ENCODE measurements around the gene RIN3. TPM values are rescaled to one million over a fixed set of nuclear protein-coding genes. Genes with fewer than 3 reads are reported as not detected.
A peak's percentile ranks its signal among the peaks of the same experiment; 100 is the strongest.

RIN3 gene
- total and polyA plus RNA-seq, 2 of the 4 experiments (the other 2 are of a cell fraction): 2.5 to 11.1 TPM

- Histone ChIP-seq H3K56ac (ENCODE audit: extremely low read depth, insufficient read depth, low read length) (no peak overlapping the region), H2AFZ (replicated peaks; ENCODE audit: low read length, poor library complexity) (no peak overlapping the region), H4K5ac (ENCODE audit: low read depth, low read length) (peak overlapping the region; percentile 20), H3K18ac (ENCODE audit: low read depth, low read length) (peak overlapping the region; percentile 17; the same call in 1 of the 2 replicates), H3K9me1 (ENCODE audit: insufficient read depth, low read length) (peaks cover 18% of the 10 kb centered on the region), H3K4me3 (ENCODE audit: insufficient read depth, low read depth, low read length) (no peak overlapping the region), H4K91ac (ENCODE audit: insufficient read depth, low read depth, low read length) (peak overlapping the region; percentile 15; the same call in 1 of the 2 replicates), H2BK5ac (ENCODE audit: low read depth, low read length, poor library complexity, severe bottlenecking) (peak overlapping the region; percentile 12), H3K4me2 (ENCODE audit: low read depth, low read length) (no peak overlapping the region), H2BK120ac (ENCODE audit: low read depth, low read length) (peak overlapping the region; percentile 16; the same call in 1 of the 2 replicates), H4K8ac (ENCODE audit: low read depth in 2 of 2, low read length in 2 of 2) (0 out of 4 replicates have a peak overlapping the region, but pooled peaks of 1 of the 2 experiments have one; percentile 8), H3K14ac (replicated peaks; ENCODE audit: low read depth, low read length) (no peak overlapping the region), H4K20me1 (ENCODE audit: insufficient read depth, low read length) (no peaks in the 10 kb centered on the region; the same call in 1 of the 2 replicates), H3K79me1 (ENCODE audit: low read depth in 1 of 2, low read length in 2 of 2) (peaks cover 15 to 68% of the 10 kb centered on the region in 2 experiments), H2BK20ac (ENCODE audit: low read depth, low read length) (no peak overlapping the region), H3K9me3 (ENCODE audit: control insufficient read depth, insufficient read depth, low read length) (peaks cover 4% of the 10 kb centered on the region; the same call in 1 of the 2 replicates), H3K9ac (ENCODE audit: low read depth, low read length) (no peak overlapping the region), H2BK15ac (ENCODE audit: low read depth, low read length) (no peak overlapping the region), H2AK9ac (replicated peaks; ENCODE audit: low read depth, low read length, poor library complexity) (no peak overlapping the region), H3K4me1 (ENCODE audit: control insufficient read depth, insufficient read depth, low read length) (peaks cover 16% of the 10 kb centered on the region), H2AK5ac (ENCODE audit: low read depth, low read length) (peak overlapping the region; percentile 18; the same call in 1 of the 2 replicates), H3K4ac (ENCODE audit: low read depth, low read length) (peak overlapping the region; percentile 22), H3K27ac (ENCODE audit: insufficient read depth, low read length) (peak overlapping the region; percentile 7; the same call in 1 of the 2 replicates), H3K36me3 (ENCODE audit: control insufficient read depth, insufficient read depth, low read length) (peaks cover 23% of the 10 kb centered on the region), H3K23ac (ENCODE audit: low read depth, low read length) (no peak overlapping the region), H3K27me3 (ENCODE audit: control insufficient read depth, insufficient read depth, low read length) (no peaks in the 10 kb centered on the region)
- ChIA-PET CTCF (interaction anchor here (0.8 to 2.1 kb wide), 2 partner anchors 10 to 11 kb away, joined by 3 to 6 read pairs; no protein-coding TSS in a partner anchor), POLR2A (ENCODE audit: unreplicated experiment) (no interaction called here)
- intact Hi-C loops (cut with micrococcal nuclease) (no loop called here), dilution Hi-C loops (cut with HindIII; ENCODE audit: low sequenced_read_pairs, unreplicated experiment) (no loop called here), in situ Hi-C loops (cut with MboI; ENCODE audit: low sequenced_read_pairs) (no loop called here)
- 73% methylated on average over 2 of the region's 6 CpGs; no CpG with 5 or more reads in 1 of the 2 experiments for WGBS, 2 experiments (ENCODE audit: extremely low coverage in 2 of 2, insufficient read length in 1 of 2)
- TF ChIP-seq MAZ (IDR thresholded peaks at IDR 0.05; ENCODE audit: borderline replicate concordance, low read depth, low read length): no peak
- TF ChIP-seq FOS (IDR thresholded peaks at IDR 0.05; ENCODE audit: low read depth, low read length): no peak
- TF ChIP-seq, protein P1, sequence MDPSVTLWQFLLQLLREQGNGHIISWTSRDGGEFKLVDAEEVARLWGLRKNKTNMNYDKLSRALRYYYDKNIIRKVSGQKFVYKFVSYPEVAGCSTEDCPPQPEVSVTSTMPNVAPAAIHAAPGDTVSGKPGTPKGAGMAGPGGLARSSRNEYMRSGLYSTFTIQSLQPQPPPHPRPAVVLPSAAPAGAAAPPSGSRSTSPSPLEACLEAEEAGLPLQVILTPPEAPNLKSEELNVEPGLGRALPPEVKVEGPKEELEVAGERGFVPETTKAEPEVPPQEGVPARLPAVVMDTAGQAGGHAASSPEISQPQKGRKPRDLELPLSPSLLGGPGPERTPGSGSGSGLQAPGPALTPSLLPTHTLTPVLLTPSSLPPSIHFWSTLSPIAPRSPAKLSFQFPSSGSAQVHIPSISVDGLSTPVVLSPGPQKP (IDR thresholded peaks at IDR 0.05; ENCODE audit: borderline replicate concordance, low read depth, low read length): no peak
- no peak for TF ChIP-seq MXI1 (IDR thresholded peaks at IDR 0.05; ENCODE audit: borderline replicate concordance, low read depth, low read length)
- TF ChIP-seq, protein P2, sequence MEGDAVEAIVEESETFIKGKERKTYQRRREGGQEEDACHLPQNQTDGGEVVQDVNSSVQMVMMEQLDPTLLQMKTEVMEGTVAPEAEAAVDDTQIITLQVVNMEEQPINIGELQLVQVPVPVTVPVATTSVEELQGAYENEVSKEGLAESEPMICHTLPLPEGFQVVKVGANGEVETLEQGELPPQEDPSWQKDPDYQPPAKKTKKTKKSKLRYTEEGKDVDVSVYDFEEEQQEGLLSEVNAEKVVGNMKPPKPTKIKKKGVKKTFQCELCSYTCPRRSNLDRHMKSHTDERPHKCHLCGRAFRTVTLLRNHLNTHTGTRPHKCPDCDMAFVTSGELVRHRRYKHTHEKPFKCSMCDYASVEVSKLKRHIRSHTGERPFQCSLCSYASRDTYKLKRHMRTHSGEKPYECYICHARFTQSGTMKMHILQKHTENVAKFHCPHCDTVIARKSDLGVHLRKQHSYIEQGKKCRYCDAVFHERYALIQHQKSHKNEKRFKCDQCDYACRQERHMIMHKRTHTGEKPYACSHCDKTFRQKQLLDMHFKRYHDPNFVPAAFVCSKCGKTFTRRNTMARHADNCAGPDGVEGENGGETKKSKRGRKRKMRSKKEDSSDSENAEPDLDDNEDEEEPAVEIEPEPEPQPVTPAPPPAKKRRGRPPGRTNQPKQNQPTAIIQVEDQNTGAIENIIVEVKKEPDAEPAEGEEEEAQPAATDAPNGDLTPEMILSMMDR (conservative IDR thresholded peaks at IDR 0.05; ENCODE audit: low read depth, low read length): no peak
- TF ChIP-seq POLR2A (IDR thresholded peaks at IDR 0.05; ENCODE audit: low read depth, low read length): no peak
- TF ChIP-seq NFE2L2 (IDR thresholded peaks at IDR 0.05; ENCODE audit: low read depth, low read length): no peak
- no peak for TF ChIP-seq BHLHE40 (IDR thresholded peaks at IDR 0.05; ENCODE audit: low read depth, low read length)
- no peak for TF ChIP-seq CHD1 (IDR thresholded peaks at IDR 0.05; ENCODE audit: low read depth, low read length)
- no peak for TF ChIP-seq CEBPB (IDR thresholded peaks at IDR 0.05; ENCODE audit: low read depth, low read length)
- no peak for TF ChIP-seq RAD21 (IDR thresholded peaks at IDR 0.05; ENCODE audit: low read length)
- ATAC-seq (ENCODE audit: low read depth): peak; percentile 60; the same call in 1 of the 2 replicates
- no peak for DNase-seq
- no TSS peak for BruUV-seq (replicated peaks)
Measured at GRCh38 chr14:92565040-92565717, 51.6 kb downstream of the RIN3 start.
